GM19395 (cell line): ENCODE results near the gene FOXB2.
"Not testable (repeated sequence)": the region's sequence is repeated elsewhere in the genome, so short reads cannot be mapped to it uniquely, and the experiment has no call there.

Source experiments
- ATAC-seq: cut with Tn5 transposase; IDR thresholded peaks from one replicate; pipeline ENCODE4 v1.9.1; 2021; ENCODE audit warnings: mild to moderate bottlenecking, moderate library complexity; ENCODE audit not compliant: unreplicated experiment

The FOXB2 gene

DNA sequence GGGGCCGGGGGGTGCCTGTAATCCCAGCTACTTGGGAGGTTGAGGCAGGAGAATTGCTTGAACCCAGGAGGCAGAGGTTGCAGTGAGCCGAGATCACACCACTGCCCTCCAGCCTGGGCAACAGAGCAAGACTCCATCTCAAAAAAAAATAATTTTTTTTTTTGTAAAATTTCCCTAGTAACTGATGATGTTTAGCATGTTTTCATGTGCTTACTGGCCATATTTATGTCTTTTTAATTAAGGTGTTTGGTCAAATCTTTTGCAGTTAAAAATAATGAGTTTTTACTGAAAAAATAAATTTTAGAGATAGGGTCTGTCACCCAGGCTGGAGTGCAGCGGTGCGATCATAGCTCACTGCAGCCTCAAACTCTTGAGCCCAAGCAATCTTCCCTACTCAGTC, 24.3 kb downstream of the FOXB2 start:
- ATAC-seq = not testable (repeated sequence)

GRCh38 chr9:77060681-77061080, 41.2 kb downstream of the FOXB2 start:
- ATAC-seq = not testable (repeated sequence)

DNA sequence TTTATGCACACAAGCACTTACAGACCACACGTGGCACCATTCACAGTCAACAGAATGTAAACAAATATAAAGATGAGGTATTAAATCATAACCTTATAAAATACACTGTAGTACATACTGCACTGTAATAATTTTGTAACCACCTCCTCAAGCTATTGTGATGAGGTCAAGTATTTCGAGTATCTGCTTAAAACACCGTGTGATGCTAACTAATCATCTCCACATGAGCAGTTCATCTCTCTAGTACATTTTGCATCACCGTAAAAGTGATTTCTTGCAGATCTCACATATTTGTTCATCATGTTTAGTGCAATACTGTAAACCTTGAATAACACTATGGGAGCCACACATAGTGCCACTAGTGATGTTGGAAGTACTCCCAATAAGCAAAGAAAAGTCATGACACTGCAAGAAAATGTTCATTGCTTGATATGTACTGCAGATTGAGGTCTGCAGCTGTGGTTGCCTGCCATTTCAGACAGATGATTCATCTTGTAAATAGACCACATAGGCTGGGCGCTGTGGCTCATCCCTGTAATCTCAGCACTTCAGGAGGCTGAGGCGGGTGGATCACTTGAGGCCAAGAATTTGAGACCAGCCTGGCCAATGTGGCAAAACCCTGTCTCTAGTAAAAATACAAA, 44.3 kb downstream of the FOXB2 start:
- ATAC-seq = no peak

- ATAC-seq = no peak
Observed at GRCh38 chr9:77066388-77066787, 46.9 kb downstream of the FOXB2 start.
